ENCODE measurements around the gene CAV2.

GRCh38 chr7:116449950-116450349, 49.6 kb upstream of the CAV2 start:
- TF ChIP-seq CTCF (IDR thresholded peaks at IDR 0.05; ENCODE audit: low read depth, low read length, poor library complexity, severe bottlenecking), result no peak
- TF ChIP-seq EZH2phosphoT487 (IDR thresholded peaks at IDR 0.05; ENCODE audit: borderline replicate concordance, low read length), result no peak

Measured in DOHH2 (cell line).